Measurements from ENCODE around the gene MXD1. TPM values are rescaled to one million over a fixed set of nuclear protein-coding genes. Genes with fewer than 3 reads are reported as not detected.

Gene MXD1
- total and polyA plus RNA-seq, 9 of the 15 experiments (the other 6 are each of a cell fraction or from before 2014, with no cell fraction given) = 6.7 to 35.9 (median 11.0) TPM

- TF ChIP-seq, protein P1, sequence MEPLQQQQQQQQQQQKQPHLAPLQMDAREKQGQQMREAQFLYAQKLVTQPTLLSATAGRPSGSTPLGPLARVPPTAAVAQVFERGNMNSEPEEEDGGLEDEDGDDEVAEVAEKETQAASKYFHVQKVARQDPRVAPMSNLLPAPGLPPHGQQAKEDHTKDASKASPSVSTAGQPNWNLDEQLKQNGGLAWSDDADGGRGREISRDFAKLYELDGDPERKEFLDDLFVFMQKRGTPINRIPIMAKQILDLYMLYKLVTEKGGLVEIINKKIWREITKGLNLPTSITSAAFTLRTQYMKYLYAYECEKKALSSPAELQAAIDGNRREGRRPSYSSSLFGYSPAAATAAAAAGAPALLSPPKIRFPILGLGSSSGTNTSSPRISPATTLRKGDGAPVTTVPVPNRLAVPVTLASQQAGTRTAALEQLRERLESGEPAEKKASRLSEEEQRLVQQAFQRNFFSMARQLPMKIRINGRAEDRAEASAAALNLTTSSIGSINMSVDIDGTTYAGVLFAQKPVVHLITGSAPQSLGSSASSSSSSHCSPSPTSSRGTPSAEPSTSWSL (CRISPR knock-in tag; IDR thresholded peaks at IDR 0.05; ENCODE audit: borderline replicate concordance) = no peak
- TF ChIP-seq, protein P2, sequence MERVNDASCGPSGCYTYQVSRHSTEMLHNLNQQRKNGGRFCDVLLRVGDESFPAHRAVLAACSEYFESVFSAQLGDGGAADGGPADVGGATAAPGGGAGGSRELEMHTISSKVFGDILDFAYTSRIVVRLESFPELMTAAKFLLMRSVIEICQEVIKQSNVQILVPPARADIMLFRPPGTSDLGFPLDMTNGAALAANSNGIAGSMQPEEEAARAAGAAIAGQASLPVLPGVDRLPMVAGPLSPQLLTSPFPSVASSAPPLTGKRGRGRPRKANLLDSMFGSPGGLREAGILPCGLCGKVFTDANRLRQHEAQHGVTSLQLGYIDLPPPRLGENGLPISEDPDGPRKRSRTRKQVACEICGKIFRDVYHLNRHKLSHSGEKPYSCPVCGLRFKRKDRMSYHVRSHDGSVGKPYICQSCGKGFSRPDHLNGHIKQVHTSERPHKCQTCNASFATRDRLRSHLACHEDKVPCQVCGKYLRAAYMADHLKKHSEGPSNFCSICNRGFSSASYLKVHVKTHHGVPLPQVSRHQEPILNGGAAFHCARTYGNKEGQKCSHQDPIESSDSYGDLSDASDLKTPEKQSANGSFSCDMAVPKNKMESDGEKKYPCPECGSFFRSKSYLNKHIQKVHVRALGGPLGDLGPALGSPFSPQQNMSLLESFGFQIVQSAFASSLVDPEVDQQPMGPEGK (CRISPR knock-in tag; IDR thresholded peaks at IDR 0.05; ENCODE audit: borderline replicate concordance) = no peak
- TF ChIP-seq ZFP36 (IDR thresholded peaks at IDR 0.05; ENCODE audit: low read depth, low read length, partially characterized antibody) = no peak
- no peak for TF ChIP-seq DDX20 (tag; IDR thresholded peaks at IDR 0.05; ENCODE audit: low read depth)
- TF ChIP-seq, protein P3, sequence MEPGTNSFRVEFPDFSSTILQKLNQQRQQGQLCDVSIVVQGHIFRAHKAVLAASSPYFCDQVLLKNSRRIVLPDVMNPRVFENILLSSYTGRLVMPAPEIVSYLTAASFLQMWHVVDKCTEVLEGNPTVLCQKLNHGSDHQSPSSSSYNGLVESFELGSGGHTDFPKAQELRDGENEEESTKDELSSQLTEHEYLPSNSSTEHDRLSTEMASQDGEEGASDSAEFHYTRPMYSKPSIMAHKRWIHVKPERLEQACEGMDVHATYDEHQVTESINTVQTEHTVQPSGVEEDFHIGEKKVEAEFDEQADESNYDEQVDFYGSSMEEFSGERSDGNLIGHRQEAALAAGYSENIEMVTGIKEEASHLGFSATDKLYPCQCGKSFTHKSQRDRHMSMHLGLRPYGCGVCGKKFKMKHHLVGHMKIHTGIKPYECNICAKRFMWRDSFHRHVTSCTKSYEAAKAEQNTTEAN (CRISPR knock-in tag; IDR thresholded peaks at IDR 0.05) = no peak
- no peak for TF ChIP-seq TAF7 (tag; IDR thresholded peaks at IDR 0.05)
- TF ChIP-seq FOXM1 (IDR thresholded peaks at IDR 0.05; ENCODE audit: low read depth) = no peak
- no peak for TF ChIP-seq FOXM1 (CRISPR knock-in tag; IDR thresholded peaks at IDR 0.05; ENCODE audit: low read depth)
- TF ChIP-seq VEZF1 (CRISPR knock-in tag; IDR thresholded peaks at IDR 0.05) = peak; percentile 91
- peak; percentile 62; the same call in 1 of the 2 replicates for TF ChIP-seq SMAD4 (CRISPR knock-in tag; conservative IDR thresholded peaks at IDR 0.05)
- no peak for TF ChIP-seq SREBF1 (IDR thresholded peaks at IDR 0.05; ENCODE audit: borderline replicate concordance, low read depth, low read length)
- TF ChIP-seq NR2C2 (CRISPR knock-in tag; IDR thresholded peaks at IDR 0.05) = no peak
- TF ChIP-seq NR2C2 (tag; IDR thresholded peaks at IDR 0.05) = peak; percentile 51; the same call in 1 of the 2 replicates
- TF ChIP-seq SRSF1 (IDR thresholded peaks at IDR 0.05; ENCODE audit: low read depth, low read length) = no peak
- TF ChIP-seq LARP7 (IDR thresholded peaks at IDR 0.05) = no peak
- no peak for TF ChIP-seq MLX (CRISPR knock-in tag; conservative IDR thresholded peaks at IDR 0.05)
- no peak for TF ChIP-seq ZNF146 (CRISPR knock-in tag; IDR thresholded peaks at IDR 0.05; ENCODE audit: unreplicated experiment)
These were observed 31.7 kb downstream of the MXD1 start (continued) for GRCh38 chr2:69946351-69947324.

Data from K562 (cell line).